ENCODE data around the gene CD3G. TPM values are rescaled to one million over a fixed set of nuclear protein-coding genes. Genes with fewer than 3 reads are reported as not detected.

The CD3G gene
- not detected in 2 replicates for total RNA-seq (2021; fragmentation: NEBNext Ultra II Directional; extraction: Animal tissue kit (Norgen Biotek cat#: 25700))
- polyA plus RNA-seq (2011; rRNA removed), result 0.02 TPM in 1 of 2 replicates, not detected in the other
- not detected for polyA plus RNA-seq (2011; cell fraction: cytosol; rRNA removed)
- not detected for polyA plus RNA-seq (2011; cell fraction: nucleus; rRNA removed)
- polyA plus RNA-seq (2012, experiment 1 of 2), result not detected in 4 replicates
- not detected for polyA plus RNA-seq (2012, experiment 2 of 2)
- not detected for polyA plus RNA-seq (2013, experiment 1 of 2)
- polyA plus RNA-seq (2013, experiment 2 of 2), result 0.02 TPM
- polyA minus RNA-seq (2011; rRNA and poly(A)+ RNA removed), result not detected in 2 replicates
- polyA minus RNA-seq (2011; cell fraction: cytosol; rRNA and poly(A)+ RNA removed), result not detected
- polyA minus RNA-seq (2011; cell fraction: nucleus; rRNA and poly(A)+ RNA removed), result not detected
- long read RNA-seq, experiment 1, result 0 reads
- long read RNA-seq, experiment 2, result 0 reads

DNA sequence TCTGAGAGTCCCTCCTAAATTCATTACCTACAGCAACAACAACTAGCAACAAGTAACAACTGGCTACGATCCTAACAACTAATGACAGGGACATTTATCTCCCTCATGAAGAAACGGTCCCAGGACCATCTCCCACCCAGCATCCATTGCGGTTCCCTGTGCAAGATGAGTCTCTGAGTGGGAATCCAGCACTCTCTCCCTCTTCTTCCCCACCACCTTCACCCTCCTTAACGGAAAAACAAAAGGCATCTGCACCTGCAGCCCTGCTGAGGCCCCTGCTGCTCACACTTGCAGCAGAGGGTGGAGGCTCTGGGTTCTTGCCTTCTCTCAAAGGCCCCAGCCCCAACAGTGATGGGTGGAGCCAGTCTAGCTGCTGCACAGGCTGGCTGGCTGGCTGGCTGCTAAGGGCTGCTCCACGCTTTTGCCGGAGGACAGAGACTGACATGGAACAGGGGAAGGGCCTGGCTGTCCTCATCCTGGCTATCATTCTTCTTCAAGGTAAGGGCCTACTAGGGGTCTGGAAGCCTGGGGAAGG is at the start of gene CD3G:
Gene CD3G, plus strand, starts transcription at position 364 of the 535 bp plus-strand sequence. Its CDS starts 80 bp downstream, at position 444.
- H3K56ac ChIP-seq (replicated peaks; ENCODE audit: insufficient read length, low read depth, low read length), result no peak within 1 kb of the TSS
- no peak within 1 kb of the TSS for H2BK15ac ChIP-seq (ENCODE audit: low read length)
- no peaks in the 10 kb centered on the region for H3K79me1 ChIP-seq (ENCODE audit: low read depth, low read length)
- no peak within 1 kb of the TSS for H2BK20ac ChIP-seq (ENCODE audit: low read length)
- no peak within 1 kb of the TSS for H3K4me2 ChIP-seq (ENCODE audit: insufficient read depth in 1 of 2, low read depth in 2 of 2, low read length in 2 of 2)
- H3K14ac ChIP-seq (ENCODE audit: insufficient read length), result no peak within 1 kb of the TSS
- no peak within 1 kb of the TSS for H4K8ac ChIP-seq (ENCODE audit: extremely low read depth, insufficient read depth, low read length)
- H2BK5ac ChIP-seq (ENCODE audit: low read depth, low read length), result no peak within 1 kb of the TSS
- H3K79me2 ChIP-seq (ENCODE audit: control insufficient read depth in 1 of 2, insufficient read depth in 2 of 2, low read length in 2 of 2), result no peaks in the 10 kb centered on the region
- WGBS, 2 experiments (ENCODE audit: extremely low coverage in 1 of 2, insufficient coverage in 1 of 2, insufficient read length in 1 of 2, insufficient replicate concordance in 2 of 2, low coverage in 1 of 2, low lambda C conversion rate in 2 of 2, missing lambda C conversion rate in 1 of 2), result 87% methylated on average over 6 of the region's 6 CpGs; no CpG with 5 or more reads in 1 of the 2 experiments
- no peak within 1 kb of the TSS for H3K18ac ChIP-seq (ENCODE audit: extremely low read depth, low read length)
- no peak within 1 kb of the TSS for H2AK5ac ChIP-seq (ENCODE audit: low read depth, low read length)
- peaks cover 0 to 3% (median 1%) of the 10 kb centered on the region in 4 experiments; a peak in 2 of 7 replicates for H3K27me3 ChIP-seq (replicated peaks in 1 of 4; ENCODE audit: control insufficient read depth in 3 of 4, extremely low read depth in 1 of 4, insufficient read depth in 3 of 4, low read length in 3 of 4)
- FAIRE-seq, result no peak
- no peaks in the 10 kb centered on the region for H3K36me3 ChIP-seq (ENCODE audit: control insufficient read depth in 2 of 4, insufficient read depth in 4 of 4, low read length in 3 of 4)
- ChIA-PET CTCF (ENCODE audit: partially characterized antibody) (no interaction called here), POLR2A (ENCODE audit: partially characterized antibody) (no interaction called here)
- no peak within 1 kb of the TSS for H3K27ac ChIP-seq (ENCODE audit: low read depth, low read length)
- TF ChIP-seq NRF1 (IDR thresholded peaks at IDR 0.05; ENCODE audit: low read depth, low read length), result no peak
- no peak for TF ChIP-seq TCF12 (IDR thresholded peaks at IDR 0.05; ENCODE audit: low read depth, low read length)
- TF ChIP-seq NANOG (IDR thresholded peaks at IDR 0.05; ENCODE audit: insufficient read depth, low read depth, low read length, poor library complexity, severe bottlenecking), result no peak
- no peak for TF ChIP-seq GTF2F1 (IDR thresholded peaks at IDR 0.05; ENCODE audit: borderline replicate concordance, low read depth, low read length)
- TF ChIP-seq TBP (IDR thresholded peaks at IDR 0.05; ENCODE audit: low read depth, low read length), result no peak
- TF ChIP-seq BRCA1 (IDR thresholded peaks at IDR 0.05; ENCODE audit: low read depth, low read length), result no peak
- TF ChIP-seq RFX5 (IDR thresholded peaks at IDR 0.05; ENCODE audit: borderline replicate concordance, low read depth, low read length), result no peak
- no peak for TF ChIP-seq KDM5A (IDR thresholded peaks at IDR 0.05; ENCODE audit: low read length)
- H2BK120ac ChIP-seq (replicated peaks; ENCODE audit: low read depth, low read length), result no peak within 1 kb of the TSS
- H3K23ac ChIP-seq (ENCODE audit: insufficient read length), result no peak within 1 kb of the TSS
- no peaks in the 10 kb centered on the region for H3K9me3 ChIP-seq (ENCODE audit: insufficient read depth in 2 of 2, low read depth in 1 of 2, low read length in 1 of 2)
- 0 out of 2 replicates have a peak within 1 kb of the TSS, but pooled peaks have one; percentile 73 for H2AFZ ChIP-seq (ENCODE audit: low read length)
- H4K5ac ChIP-seq (ENCODE audit: insufficient read length, low read depth, low read length), result no peak within 1 kb of the TSS
- H3K23me2 ChIP-seq (ENCODE audit: low read depth, low read length), result no peaks in the 10 kb centered on the region; the same call in 1 of the 2 replicates
- H4K20me1 ChIP-seq (replicated peaks in 1 of 2; ENCODE audit: control insufficient read depth in 1 of 2, insufficient read depth in 2 of 2, low read length in 2 of 2), result no peaks in the 10 kb centered on the region
- H3K4me1 ChIP-seq (replicated peaks in 1 of 4; ENCODE audit: control insufficient read depth in 3 of 4, insufficient read depth in 4 of 4, low read length in 3 of 4), result no peaks in the 10 kb centered on the region
- H3K9ac ChIP-seq (replicated peaks in 1 of 4; ENCODE audit: extremely low read depth in 1 of 4, low read depth in 3 of 4, low read length in 3 of 4), result no peak within 1 kb of the TSS
- H4K91ac ChIP-seq (replicated peaks; ENCODE audit: insufficient read length, low read length), result no peak within 1 kb of the TSS
- no peak for DNase-seq (ENCODE audit: low read depth in 1 of 2, low spot score in 2 of 2)
- H2BK12ac ChIP-seq (ENCODE audit: low read depth, low read length), result no peak within 1 kb of the TSS
- no peak within 1 kb of the TSS for H3K4ac ChIP-seq (replicated peaks; ENCODE audit: insufficient read length, low read depth, low read length)
- H3K4me3 ChIP-seq (ENCODE audit: extremely low read depth in 1 of 4, insufficient read depth in 2 of 4, low read depth in 3 of 4, low read length in 4 of 4), result no peak within 1 kb of the TSS
